ENCODE data around the gene SLC22A31. TPM values are rescaled to one million over a fixed set of nuclear protein-coding genes. Genes with fewer than 3 reads are reported as not detected.

The SLC22A31 gene
- total and polyA plus RNA-seq, 9 of the 15 experiments (the other 6 are each of a cell fraction or from before 2014, with no cell fraction given): 0.29 to 2.2 (median 0.47) TPM; not detected in 3

GRCh38 chr16:89217388-89218191 lies 17.3 kb upstream of the SLC22A31 start, which contains the start of gene ZNF778 (continued):
- TF ChIP-seq CBX2 (IDR thresholded peaks at IDR 0.05; ENCODE audit: insufficient read depth, low read length, poor library complexity, severe bottlenecking): no peak
- peak; percentile 57; the same call in 1 of the 2 replicates for TF ChIP-seq PKNOX1 (IDR thresholded peaks at IDR 0.05)
- peak; percentile 97 for TF ChIP-seq PHF20 (IDR thresholded peaks at IDR 0.05; ENCODE audit: partially characterized antibody)
- TF ChIP-seq GATA2 (CRISPR knock-in tag; IDR thresholded peaks at IDR 0.05): no peak
- TF ChIP-seq ZNF77 (CRISPR knock-in tag; IDR thresholded peaks at IDR 0.05): no peak
- peak; percentile 59; the same call in 1 of the 2 replicates for TF ChIP-seq ZNF511 (CRISPR knock-in tag; IDR thresholded peaks at IDR 0.05)
- TF ChIP-seq PML (IDR thresholded peaks at IDR 0.05; ENCODE audit: low read length): peak; percentile 43
- no peak for TF ChIP-seq RAD51 (IDR thresholded peaks at IDR 0.05; ENCODE audit: borderline replicate concordance, low read depth)
- no peak for TF ChIP-seq NFYB (IDR thresholded peaks at IDR 0.05; ENCODE audit: extremely low read depth, insufficient read length)
- peak; percentile 91 for TF ChIP-seq ELF1 (tag; IDR thresholded peaks at IDR 0.05)
- peak; percentile 97 for TF ChIP-seq C11orf30 (IDR thresholded peaks at IDR 0.05; ENCODE audit: low read depth)
- TF ChIP-seq JUND (IDR thresholded peaks at IDR 0.05; ENCODE audit: borderline replicate concordance, low read depth, low read length): peak; percentile 48; the same call in 1 of the 2 replicates
- TF ChIP-seq JUND (tag; IDR thresholded peaks at IDR 0.05; ENCODE audit: borderline replicate concordance, low read depth, low read length): no peak
- TF ChIP-seq ZFX (CRISPR knock-in tag; IDR thresholded peaks at IDR 0.05): peak; percentile 99
- TF ChIP-seq ZNF655 (CRISPR knock-in tag; IDR thresholded peaks at IDR 0.05): no peak
- TF ChIP-seq KAT7 (CRISPR knock-in tag; IDR thresholded peaks at IDR 0.05; ENCODE audit: borderline replicate concordance): peak; percentile 83; the same call in 1 of the 2 replicates
- TF ChIP-seq STAT5B (CRISPR knock-in tag; IDR thresholded peaks at IDR 0.05): no peak
- no peak for TF ChIP-seq HDAC6 (IDR thresholded peaks at IDR 0.05; ENCODE audit: low read depth, low read length)
- TF ChIP-seq TBL1XR1 (IDR thresholded peaks at IDR 0.05; ENCODE audit: low read length in 2 of 2): peak in 1 of 2 experiments; percentile 55; a peak in 1 of 4 replicates
- TF ChIP-seq PCBP1 (IDR thresholded peaks at IDR 0.05; ENCODE audit: low read depth, low read length, poor library complexity, severe bottlenecking): peak; percentile 33
- TF ChIP-seq DMBX1 (CRISPR knock-in tag; IDR thresholded peaks at IDR 0.05; ENCODE audit: borderline replicate concordance): no peak
- peak; percentile 98 for TF ChIP-seq GABPA (tag; conservative IDR thresholded peaks at IDR 0.05; ENCODE audit: low read depth)
- TF ChIP-seq NKRF (IDR thresholded peaks at IDR 0.05; ENCODE audit: borderline replicate concordance): peak; percentile 99
- TF ChIP-seq BCL6 (CRISPR knock-in tag; IDR thresholded peaks at IDR 0.05): no peak
